ENCODE data around the gene KHK.
A peak's percentile ranks its signal among the peaks of the same experiment; 100 is the strongest.

Gene KHK

DNA sequence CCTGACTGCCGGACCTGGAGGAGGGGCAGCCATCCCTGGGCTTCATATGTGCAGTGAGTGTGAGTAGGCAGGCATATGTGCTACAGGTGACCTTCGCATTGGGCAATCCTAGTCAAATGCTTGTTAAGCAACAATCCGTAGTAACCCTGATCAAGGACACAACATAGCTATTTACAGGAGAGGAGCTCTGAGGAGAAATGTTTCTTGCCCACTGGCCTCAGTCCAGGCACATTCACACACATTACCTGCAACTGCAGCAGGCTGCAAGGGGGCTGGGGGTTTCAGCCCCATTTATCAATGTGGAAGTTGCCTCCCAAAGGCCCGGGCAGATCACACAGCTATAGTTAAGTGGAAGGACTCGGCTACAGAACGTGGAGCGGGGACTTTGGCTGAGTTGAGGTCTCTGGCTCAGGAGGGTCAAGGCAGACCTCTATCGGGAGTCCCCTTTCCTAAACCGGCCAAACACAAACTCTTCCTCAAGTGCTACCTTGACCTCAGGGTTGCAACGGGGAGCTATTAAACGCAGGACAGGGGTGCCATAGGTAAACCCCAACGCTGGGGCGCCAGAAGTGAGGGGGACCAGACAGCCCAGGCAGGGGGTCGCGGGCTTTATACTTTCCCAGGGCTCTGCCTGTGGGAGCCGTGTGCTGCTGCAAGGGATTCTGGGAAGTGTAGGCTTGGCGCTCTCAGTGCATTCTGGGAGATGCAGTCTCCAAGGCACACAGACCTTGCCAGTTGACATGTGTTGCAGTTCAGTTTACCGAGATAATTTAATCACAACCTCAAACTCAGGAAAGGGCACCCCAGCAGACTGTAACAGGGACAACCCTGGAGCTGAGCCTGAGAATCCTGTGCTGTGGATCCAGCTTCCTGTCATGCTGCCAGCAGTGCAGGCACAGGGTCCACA lies 9.4 kb downstream of the KHK start:
- H3K27ac ChIP-seq (ENCODE audit: low read depth, low read length), result no peak overlapping the region
- H3K4me1 ChIP-seq (ENCODE audit: control insufficient read depth in 5 of 5, insufficient read depth in 5 of 5, low read length in 5 of 5), result peaks cover 6 to 19% (median 13%) of the 10 kb centered on the region in 5 donors

DNA sequence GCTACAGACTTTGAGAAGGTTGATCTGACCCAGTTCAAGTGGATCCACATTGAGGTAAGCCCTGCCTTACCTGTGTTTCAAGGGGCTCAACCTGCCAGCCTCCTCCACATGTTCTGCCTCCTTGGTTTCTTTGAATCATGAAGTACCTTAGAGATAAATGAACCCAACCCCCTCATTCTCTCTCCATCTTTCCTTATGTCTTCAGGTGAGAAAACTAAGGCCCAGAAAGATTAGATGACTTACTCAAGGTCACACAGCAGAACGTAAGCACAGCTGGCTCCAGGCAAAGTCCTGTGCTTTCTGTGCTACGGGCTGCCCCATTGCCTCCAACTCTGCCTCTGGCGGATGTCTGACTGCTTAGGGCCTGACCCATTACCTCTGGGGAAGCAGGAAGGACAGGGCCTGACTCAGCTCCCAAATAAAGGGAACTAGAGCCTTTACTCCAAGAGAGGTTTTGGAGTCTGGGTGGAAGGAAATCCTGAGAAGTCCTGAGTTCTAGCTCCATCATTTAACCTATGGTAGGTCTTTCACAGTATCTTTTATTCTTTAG lies 10.3 kb downstream of the KHK start:
- peaks cover 6 to 19% (median 13%) of the 10 kb centered on the region in 5 donors for H3K4me1 ChIP-seq (ENCODE audit: control insufficient read depth in 5 of 5, insufficient read depth in 5 of 5, low read length in 5 of 5)
- H3K27me3 ChIP-seq (ENCODE audit: control insufficient read depth in 5 of 5, insufficient read depth in 4 of 5, low read length in 5 of 5), result no peaks in the 10 kb centered on the region
- peak overlapping the region in 1 of 5 donors; percentile 4 for H3K9ac ChIP-seq (ENCODE audit: low read length in 5 of 5)
- peaks cover 0 to 6% (median 0%) of the 10 kb centered on the region in 5 donors for H3K36me3 ChIP-seq (ENCODE audit: control insufficient read depth in 5 of 5, insufficient read depth in 5 of 5, low read length in 5 of 5)
- H3K9me3 ChIP-seq (ENCODE audit: control insufficient read depth in 5 of 5, low read length in 5 of 5), result no peaks in the 10 kb centered on the region
- no peak overlapping the region for H3K27ac ChIP-seq (ENCODE audit: low read depth, low read length)
- peak overlapping the region in 3 of 5 donors; percentile 11 to 69 (median 60) for H3K4me3 ChIP-seq (ENCODE audit: low read depth in 1 of 5, low read length in 5 of 5)

More for the DNA sequence above, 9.4 kb downstream of the KHK start:
- H3K9ac ChIP-seq (ENCODE audit: low read length in 5 of 5), result peak overlapping the region in 2 of 5 donors; percentile 4 to 53
- H3K4me3 ChIP-seq (ENCODE audit: low read depth in 1 of 5, low read length in 5 of 5), result peak overlapping the region; percentile 46 to 70 (median 62)
- peaks cover 0 to 6% (median 0%) of the 10 kb centered on the region in 5 donors for H3K36me3 ChIP-seq (ENCODE audit: control insufficient read depth in 5 of 5, insufficient read depth in 5 of 5, low read length in 5 of 5)
- H3K27me3 ChIP-seq (ENCODE audit: control insufficient read depth in 5 of 5, insufficient read depth in 4 of 5, low read length in 5 of 5), result no peaks in the 10 kb centered on the region
- H3K9me3 ChIP-seq (ENCODE audit: control insufficient read depth in 5 of 5, low read length in 5 of 5), result no peaks in the 10 kb centered on the region

- no peaks in the 10 kb centered on the region for H3K9me3 ChIP-seq (ENCODE audit: control insufficient read depth in 5 of 5, low read length in 5 of 5)
- H3K4me1 ChIP-seq (ENCODE audit: control insufficient read depth in 5 of 5, insufficient read depth in 5 of 5, low read length in 5 of 5), result peaks cover 6 to 19% (median 13%) of the 10 kb centered on the region in 5 donors
- no peak overlapping the region for H3K9ac ChIP-seq (ENCODE audit: low read length in 5 of 5)
- peaks cover 0 to 6% (median 0%) of the 10 kb centered on the region in 5 donors for H3K36me3 ChIP-seq (ENCODE audit: control insufficient read depth in 5 of 5, insufficient read depth in 5 of 5, low read length in 5 of 5)
- H3K27me3 ChIP-seq (ENCODE audit: control insufficient read depth in 5 of 5, insufficient read depth in 4 of 5, low read length in 5 of 5), result no peaks in the 10 kb centered on the region
- H3K4me3 ChIP-seq (ENCODE audit: low read depth in 1 of 5, low read length in 5 of 5), result no peak overlapping the region
- no peak overlapping the region for H3K27ac ChIP-seq (ENCODE audit: low read depth, low read length)
These were observed 10.8 kb downstream of the KHK start for GRCh38 chr2:27097341-27097740.

DNA sequence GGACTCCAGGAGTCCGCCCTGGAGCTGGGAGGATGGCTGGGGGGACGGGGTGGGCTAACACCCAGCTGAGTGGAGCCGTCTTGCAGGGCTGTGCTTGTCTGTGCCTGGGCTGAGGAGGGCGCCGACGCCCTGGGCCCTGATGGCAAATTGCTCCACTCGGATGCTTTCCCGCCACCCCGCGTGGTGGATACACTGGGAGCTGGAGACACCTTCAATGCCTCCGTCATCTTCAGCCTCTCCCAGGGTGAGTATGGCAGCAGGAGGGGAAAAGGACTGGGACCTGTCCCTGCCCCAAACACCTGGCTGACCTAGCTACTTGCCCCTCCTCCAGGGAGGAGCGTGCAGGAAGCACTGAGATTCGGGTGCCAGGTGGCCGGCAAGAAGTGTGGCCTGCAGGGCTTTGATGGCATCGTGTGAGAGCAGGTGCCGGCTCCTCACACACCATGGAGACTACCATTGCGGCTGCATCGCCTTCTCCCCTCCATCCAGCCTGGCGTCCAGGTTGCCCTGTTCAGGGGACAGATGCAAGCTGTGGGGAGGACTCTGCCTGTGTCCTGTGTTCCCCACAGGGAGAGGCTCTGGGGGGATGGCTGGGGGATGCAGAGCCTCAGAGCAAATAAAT lies 12.9 kb downstream of the KHK start:
- H3K4me3 ChIP-seq (ENCODE audit: low read depth in 1 of 5, low read length in 5 of 5), result no peak overlapping the region
- H3K9me3 ChIP-seq (ENCODE audit: control insufficient read depth in 5 of 5, low read length in 5 of 5), result no peaks in the 10 kb centered on the region
- H3K9ac ChIP-seq (ENCODE audit: low read length in 5 of 5), result peak overlapping the region in 1 of 5 donors; percentile 4
- H3K27me3 ChIP-seq (ENCODE audit: control insufficient read depth in 5 of 5, insufficient read depth in 4 of 5, low read length in 5 of 5), result peaks cover 0 to 5% (median 0%) of the 10 kb centered on the region in 5 donors
- H3K36me3 ChIP-seq (ENCODE audit: control insufficient read depth in 5 of 5, insufficient read depth in 5 of 5, low read length in 5 of 5), result peaks cover 0 to 3% (median 0%) of the 10 kb centered on the region in 5 donors
- H3K4me1 ChIP-seq (ENCODE audit: control insufficient read depth in 5 of 5, insufficient read depth in 5 of 5, low read length in 5 of 5), result peaks cover 6 to 19% (median 13%) of the 10 kb centered on the region in 5 donors
- H3K27ac ChIP-seq (ENCODE audit: low read depth, low read length), result no peak overlapping the region

GRCh38 chr2:27100036-27100435 lies 13.5 kb downstream of the KHK start:
- Histone ChIP-seq H3K27ac (ENCODE audit: low read depth, low read length) (no peak overlapping the region), H3K4me3 (ENCODE audit: low read depth in 1 of 5, low read length in 5 of 5) (no peak overlapping the region), H3K27me3 (ENCODE audit: control insufficient read depth in 5 of 5, insufficient read depth in 4 of 5, low read length in 5 of 5) (peaks cover 0 to 7% (median 0%) of the 10 kb centered on the region in 5 donors), H3K36me3 (ENCODE audit: control insufficient read depth in 5 of 5, insufficient read depth in 5 of 5, low read length in 5 of 5) (peaks cover 0 to 2% (median 0%) of the 10 kb centered on the region in 5 donors), H3K9ac (ENCODE audit: low read length in 5 of 5) (no peak overlapping the region), H3K9me3 (ENCODE audit: control insufficient read depth in 5 of 5, low read length in 5 of 5) (no peaks in the 10 kb centered on the region), H3K4me1 (ENCODE audit: control insufficient read depth in 5 of 5, insufficient read depth in 5 of 5, low read length in 5 of 5) (peaks cover 6 to 19% (median 13%) of the 10 kb centered on the region in 5 donors)

- H3K9ac ChIP-seq (ENCODE audit: low read length in 5 of 5), result no peak overlapping the region
- H3K4me1 ChIP-seq (ENCODE audit: control insufficient read depth in 5 of 5, insufficient read depth in 5 of 5, low read length in 5 of 5), result peaks cover 0 to 2% (median 0%) of the 10 kb centered on the region in 5 donors
- no peak overlapping the region for H3K27ac ChIP-seq (ENCODE audit: low read depth, low read length)
- H3K27me3 ChIP-seq (ENCODE audit: control insufficient read depth in 5 of 5, insufficient read depth in 4 of 5, low read length in 5 of 5), result peaks cover 0 to 7% (median 0%) of the 10 kb centered on the region in 5 donors
- H3K9me3 ChIP-seq (ENCODE audit: control insufficient read depth in 5 of 5, low read length in 5 of 5), result no peaks in the 10 kb centered on the region
- H3K36me3 ChIP-seq (ENCODE audit: control insufficient read depth in 5 of 5, insufficient read depth in 5 of 5, low read length in 5 of 5), result peaks cover 0 to 2% (median 0%) of the 10 kb centered on the region in 5 donors
- no peak overlapping the region for H3K4me3 ChIP-seq (ENCODE audit: low read depth in 1 of 5, low read length in 5 of 5)
These were observed 15.8 kb downstream of the KHK start for GRCh38 chr2:27102329-27102728.

- Histone ChIP-seq H3K9ac (ENCODE audit: low read length in 5 of 5) (no peak overlapping the region), H3K27ac (ENCODE audit: low read depth, low read length) (no peak overlapping the region), H3K27me3 (ENCODE audit: control insufficient read depth in 5 of 5, insufficient read depth in 4 of 5, low read length in 5 of 5) (peaks cover 0 to 7% (median 0%) of the 10 kb centered on the region in 5 donors)
These were observed 19.4 kb downstream of the KHK start for GRCh38 chr2:27105981-27106380.

DNA sequence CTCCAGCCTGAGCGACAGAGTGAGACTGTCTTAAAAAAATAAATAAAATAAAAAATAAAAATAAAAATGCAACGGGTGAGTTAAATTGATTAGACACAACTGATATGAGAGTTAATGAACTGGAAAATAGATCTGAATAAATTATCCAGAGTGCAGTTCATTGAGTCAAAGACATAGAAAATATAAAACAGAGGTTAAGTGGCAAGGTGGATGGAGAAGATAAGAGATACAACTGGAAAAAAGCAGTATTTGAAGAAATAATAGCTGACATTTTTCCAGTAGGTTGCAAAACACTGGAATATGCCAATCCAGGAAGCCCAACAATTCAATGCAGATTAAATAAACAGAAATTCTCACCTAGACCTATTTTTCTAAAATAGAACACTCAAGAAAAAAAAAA lies 21.6 kb downstream of the KHK start:
- Histone ChIP-seq H3K9ac (ENCODE audit: low read length in 5 of 5) (no peak overlapping the region), H3K27ac (ENCODE audit: low read depth, low read length) (no peak overlapping the region), H3K4me1 (ENCODE audit: control insufficient read depth in 5 of 5, insufficient read depth in 5 of 5, low read length in 5 of 5) (no peaks in the 10 kb centered on the region), H3K4me3 (ENCODE audit: low read depth in 1 of 5, low read length in 5 of 5) (no peak overlapping the region), H3K27me3 (ENCODE audit: control insufficient read depth in 5 of 5, insufficient read depth in 4 of 5, low read length in 5 of 5) (peaks cover 0 to 7% (median 0%) of the 10 kb centered on the region in 5 donors), H3K9me3 (ENCODE audit: control insufficient read depth in 5 of 5, low read length in 5 of 5) (no peaks in the 10 kb centered on the region), H3K36me3 (ENCODE audit: control insufficient read depth in 5 of 5, insufficient read depth in 5 of 5, low read length in 5 of 5) (no peaks in the 10 kb centered on the region)

More at GRCh38 chr2:27105981-27106380, 19.4 kb downstream of the KHK start:
- Histone ChIP-seq H3K4me3 (ENCODE audit: low read depth in 1 of 5, low read length in 5 of 5) (no peak overlapping the region), H3K36me3 (ENCODE audit: control insufficient read depth in 5 of 5, insufficient read depth in 5 of 5, low read length in 5 of 5) (no peaks in the 10 kb centered on the region), H3K9me3 (ENCODE audit: control insufficient read depth in 5 of 5, low read length in 5 of 5) (no peaks in the 10 kb centered on the region), H3K4me1 (ENCODE audit: control insufficient read depth in 5 of 5, insufficient read depth in 5 of 5, low read length in 5 of 5) (no peaks in the 10 kb centered on the region)

DNA sequence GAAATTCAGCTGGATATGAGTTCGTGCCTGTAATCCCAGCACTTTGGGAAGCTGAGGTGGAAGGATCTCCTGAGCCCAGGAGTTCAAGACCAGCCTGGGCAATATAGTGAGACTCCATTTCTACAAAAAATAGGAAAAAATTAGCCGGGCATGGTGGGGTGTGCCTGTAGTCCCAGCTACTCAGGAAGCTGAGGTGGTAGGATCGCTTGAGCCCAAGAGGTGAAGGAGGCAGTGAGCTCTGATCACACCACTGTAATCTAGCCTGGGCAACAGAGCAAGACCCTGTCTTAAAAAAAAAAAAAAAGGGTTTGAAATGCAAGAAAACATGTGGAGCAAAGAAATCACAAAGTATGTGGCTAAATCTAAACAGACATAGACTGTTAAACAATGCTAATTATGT lies 22.5 kb downstream of the KHK start:
- Histone ChIP-seq H3K4me1 (ENCODE audit: control insufficient read depth in 5 of 5, insufficient read depth in 5 of 5, low read length in 5 of 5) (no peaks in the 10 kb centered on the region), H3K36me3 (ENCODE audit: control insufficient read depth in 5 of 5, insufficient read depth in 5 of 5, low read length in 5 of 5) (no peaks in the 10 kb centered on the region), H3K27me3 (ENCODE audit: control insufficient read depth in 5 of 5, insufficient read depth in 4 of 5, low read length in 5 of 5) (peaks cover 0 to 5% (median 0%) of the 10 kb centered on the region in 5 donors), H3K9me3 (ENCODE audit: control insufficient read depth in 5 of 5, low read length in 5 of 5) (no peaks in the 10 kb centered on the region), H3K4me3 (ENCODE audit: low read depth in 1 of 5, low read length in 5 of 5) (no peak overlapping the region), H3K27ac (ENCODE audit: low read depth, low read length) (no peak overlapping the region), H3K9ac (ENCODE audit: low read length in 5 of 5) (no peak overlapping the region)
